Activated gamma-delta T cell treated with anti-CD3 and anti-CD28 coated beads, Interleukin-2, amount 50 U/mL, for 16 hours (primary cell): Measurements from ENCODE around the gene KIF5C.
"Not testable (repeated sequence)": the region's sequence is repeated elsewhere in the genome, so short reads cannot be mapped to it uniquely, and the experiment has no call there.

ENCODE experiments used
- DNase-seq: peaks from one replicate; pipeline ENCODE4 v3.0.0-alpha.2; 2020; ENCODE audit warnings: low read depth

KIF5C gene

DNA sequence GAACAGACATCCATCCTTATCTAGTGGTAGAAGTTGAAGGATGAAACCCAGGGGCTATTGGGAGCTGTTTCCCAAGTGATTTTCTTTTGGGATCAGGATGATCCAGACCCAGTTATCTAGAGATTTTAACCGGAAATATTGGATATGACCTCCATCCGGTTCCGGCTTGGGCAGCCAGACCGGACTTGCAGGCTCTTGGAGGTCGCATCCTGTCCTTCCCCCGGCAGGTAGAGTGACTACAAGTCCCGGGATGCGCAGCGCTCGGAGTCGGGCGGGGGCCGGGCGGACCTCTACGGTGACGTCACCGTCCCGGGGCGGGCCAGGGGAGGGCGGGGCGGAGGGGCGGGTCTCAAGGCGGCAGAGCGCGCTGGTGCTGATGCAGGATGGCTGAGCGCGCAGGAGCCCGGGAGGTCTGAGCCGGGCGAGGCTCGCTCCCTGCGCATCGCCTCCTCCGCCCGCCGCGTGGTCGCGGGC lies at the start of gene KIF5C:
Gene KIF5C, plus strand, starts transcription at position 360 of the 474 bp plus-strand sequence. CDS start 391 bp downstream, outside the sequence.
- DNase-seq = peak; percentile 78

DNA sequence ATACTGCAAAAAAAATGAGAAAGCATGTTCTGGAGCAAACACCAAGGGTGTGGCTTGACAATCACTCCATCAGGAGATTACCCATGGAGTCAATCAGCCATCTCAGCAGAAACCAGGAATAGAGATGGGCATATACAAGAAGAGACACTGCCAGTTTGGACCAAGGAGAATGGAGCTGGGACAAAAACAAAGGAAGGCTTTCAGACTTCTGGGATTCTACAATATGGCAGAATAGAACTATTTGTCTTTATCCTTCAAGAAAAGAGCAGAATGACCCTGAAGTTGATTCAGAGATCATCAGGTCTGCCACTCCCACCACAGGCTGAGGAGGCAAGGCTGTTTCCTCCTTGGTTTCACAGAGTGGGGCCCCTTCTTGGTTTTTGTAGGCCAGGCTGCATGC lies 48.2 kb upstream of the KIF5C start:
- no peak for DNase-seq

DNA sequence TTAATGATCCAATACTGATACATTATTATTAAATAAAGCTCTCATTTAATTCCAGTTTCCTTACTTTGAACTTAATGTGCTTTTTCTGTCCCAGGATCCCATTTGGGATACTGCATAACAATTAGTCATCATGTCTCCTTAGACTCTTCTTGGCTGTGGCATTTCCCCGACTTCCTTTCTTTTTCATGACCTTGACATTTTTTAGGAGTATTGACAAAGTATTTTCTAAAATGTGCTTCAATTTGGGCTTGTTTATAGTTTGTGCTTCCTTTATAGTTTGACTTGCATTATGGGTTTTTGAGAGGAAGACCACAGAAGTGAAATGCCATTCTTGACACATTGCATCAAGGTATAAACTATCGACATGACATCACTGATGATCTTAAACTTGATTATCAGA lies 46.1 kb upstream of the KIF5C start:
- no peak for DNase-seq

DNA sequence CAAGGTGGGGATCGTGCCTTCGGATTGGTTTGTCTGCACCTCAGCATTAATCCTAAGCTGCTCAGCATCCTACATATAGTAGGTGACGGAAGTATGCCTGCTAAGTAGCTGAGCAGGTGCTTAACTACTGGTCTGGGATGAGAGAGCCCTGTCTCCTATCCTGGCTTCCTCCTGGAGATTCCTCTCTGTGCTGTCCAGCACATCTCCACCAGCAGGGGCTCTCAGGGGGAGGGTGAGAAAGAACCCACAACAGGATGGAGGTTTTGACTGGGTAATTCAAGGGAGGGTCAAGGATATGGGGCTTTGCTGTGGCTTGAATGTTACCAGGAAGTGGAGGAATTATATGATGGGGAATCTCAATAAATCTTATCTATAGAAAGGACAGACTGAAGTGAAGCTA lies 45.4 kb upstream of the KIF5C start:
- no peak for DNase-seq

DNA sequence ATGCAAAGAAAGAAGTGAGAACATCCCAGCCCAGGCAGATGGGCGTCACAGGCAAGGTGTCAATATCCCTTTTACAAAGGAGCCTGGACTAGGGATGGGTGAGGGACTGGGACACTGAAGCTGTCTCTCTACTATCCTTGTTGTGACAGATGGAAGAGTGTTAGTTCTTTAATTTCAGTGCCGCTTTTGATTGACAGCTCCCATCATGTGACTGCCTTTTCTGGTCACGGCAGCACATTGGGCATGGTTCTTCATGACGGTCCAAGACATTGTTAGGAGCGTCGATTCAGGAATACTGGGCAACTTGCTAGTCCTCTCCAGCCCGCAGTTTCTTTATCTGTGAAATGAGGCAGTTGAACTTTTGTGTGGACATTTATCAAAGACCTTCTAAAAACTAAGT lies 42.4 kb upstream of the KIF5C start:
- DNase-seq = no peak

DNA sequence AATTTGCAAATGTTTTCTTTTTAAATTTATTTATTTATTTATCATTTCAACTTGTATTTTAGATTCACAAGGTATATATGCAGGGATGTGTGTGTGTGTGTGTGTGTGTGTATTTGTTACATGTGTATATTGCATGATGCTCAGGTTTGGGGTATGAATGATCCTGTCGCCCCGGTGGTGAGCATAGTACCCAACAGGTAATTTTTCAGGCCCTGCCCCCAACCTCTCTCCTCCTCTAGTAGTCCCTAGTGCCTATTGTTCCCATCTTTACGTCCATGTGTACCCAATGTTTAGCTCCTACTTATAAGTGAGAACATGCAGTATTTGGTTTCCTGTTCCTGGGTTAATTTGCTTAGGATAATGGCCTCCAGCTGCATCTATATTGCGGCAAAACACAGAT lies 33.0 kb upstream of the KIF5C start:
- DNase-seq = no peak

DNA sequence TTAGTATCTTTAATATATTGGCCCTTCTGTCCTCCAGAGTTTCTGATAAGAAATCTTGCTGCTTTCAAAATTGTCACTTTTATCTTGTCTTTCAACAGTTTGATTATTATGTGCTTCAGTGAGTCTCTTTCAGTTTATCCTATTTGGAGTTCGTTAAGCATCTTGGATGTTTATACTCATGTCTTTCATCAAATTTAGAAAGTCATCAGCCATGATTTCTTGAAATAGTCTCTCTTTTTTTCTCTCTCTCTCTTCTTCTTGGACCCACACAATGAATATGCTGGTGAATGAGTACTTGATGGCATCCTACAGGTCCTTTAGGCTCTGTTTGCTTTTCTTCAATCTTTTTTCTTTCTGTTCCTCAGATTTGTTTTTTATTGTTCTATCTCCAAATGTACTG lies 26.9 kb upstream of the KIF5C start:
- no peak for DNase-seq

DNA sequence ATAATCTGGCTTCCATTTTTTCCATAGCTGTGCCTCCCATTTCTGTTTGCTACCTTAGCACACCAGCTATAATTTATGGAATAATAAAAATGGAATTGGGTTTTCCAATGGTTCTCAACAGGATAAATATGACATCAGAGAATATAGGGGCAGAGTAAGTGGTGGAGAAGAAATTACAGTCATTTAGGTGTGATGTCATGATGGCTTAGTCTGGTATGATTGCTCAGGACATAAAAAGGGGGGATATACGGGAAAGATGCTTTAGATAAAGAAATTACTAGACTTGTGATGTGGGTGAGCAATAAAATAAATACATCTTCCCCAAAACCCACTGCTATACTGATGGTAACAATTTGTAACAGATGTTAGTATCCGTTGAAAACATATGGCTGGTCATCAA lies 21.6 kb upstream of the KIF5C start:
- DNase-seq = no peak

DNA sequence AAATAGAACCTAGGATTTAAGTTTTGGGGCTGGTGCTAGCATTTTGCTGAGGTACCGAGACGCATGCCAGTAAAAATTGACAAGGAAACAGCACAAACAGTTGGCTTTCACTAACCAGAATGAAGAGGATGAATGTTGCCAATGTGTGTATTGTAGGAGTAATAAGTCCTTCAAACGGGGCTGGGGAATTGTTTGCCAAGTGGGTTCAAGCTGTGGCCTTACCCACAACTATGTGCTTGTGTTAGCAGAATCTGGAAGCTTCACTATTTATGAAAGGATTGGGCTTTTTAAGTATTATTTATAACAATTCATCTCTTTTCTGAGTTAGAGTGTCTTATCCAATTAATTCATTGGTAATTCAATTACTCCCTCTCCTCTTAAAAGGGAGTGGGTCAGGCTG lies 15.0 kb upstream of the KIF5C start:
- DNase-seq = no peak

DNA sequence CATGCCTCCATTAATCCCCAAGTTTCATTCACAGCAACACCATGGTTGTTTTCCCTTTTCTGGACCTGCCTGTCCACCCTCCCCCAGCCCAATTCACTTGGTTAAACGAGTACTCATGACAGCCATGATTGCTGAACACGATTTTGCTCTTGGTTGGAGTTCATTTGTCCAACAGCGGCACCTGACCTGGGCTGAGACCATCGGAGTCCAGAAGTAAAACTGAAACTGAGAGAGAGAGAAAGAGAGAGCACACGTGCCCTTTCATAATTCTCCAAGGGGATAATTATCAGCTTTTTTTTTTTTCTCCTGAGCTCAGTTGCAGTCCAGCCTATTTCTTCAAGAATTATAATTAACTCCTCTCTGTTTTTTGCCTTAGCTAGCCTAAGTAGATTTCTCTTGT lies 13.7 kb upstream of the KIF5C start:
- DNase-seq = no peak

DNA sequence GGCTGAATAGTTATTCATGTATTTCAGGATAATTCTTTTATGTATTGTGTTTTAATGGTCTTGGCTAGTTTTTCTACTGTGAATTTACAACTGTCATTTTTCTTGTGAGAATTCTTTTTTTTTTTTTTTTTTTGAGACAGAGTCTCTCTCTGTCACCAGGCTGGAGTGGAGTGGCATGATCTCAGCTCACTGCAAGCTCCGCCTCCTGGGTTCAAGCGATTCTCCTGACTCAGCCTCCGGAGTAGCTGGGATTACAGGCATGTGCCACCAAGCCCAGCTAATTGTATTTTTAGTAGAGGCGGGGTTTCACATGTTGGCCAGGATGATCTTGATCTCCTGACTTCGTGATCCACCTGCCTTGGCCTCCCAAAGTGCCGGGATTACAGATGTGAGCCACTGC lies 12.5 kb upstream of the KIF5C start:
- not testable (repeated sequence) for DNase-seq

DNA sequence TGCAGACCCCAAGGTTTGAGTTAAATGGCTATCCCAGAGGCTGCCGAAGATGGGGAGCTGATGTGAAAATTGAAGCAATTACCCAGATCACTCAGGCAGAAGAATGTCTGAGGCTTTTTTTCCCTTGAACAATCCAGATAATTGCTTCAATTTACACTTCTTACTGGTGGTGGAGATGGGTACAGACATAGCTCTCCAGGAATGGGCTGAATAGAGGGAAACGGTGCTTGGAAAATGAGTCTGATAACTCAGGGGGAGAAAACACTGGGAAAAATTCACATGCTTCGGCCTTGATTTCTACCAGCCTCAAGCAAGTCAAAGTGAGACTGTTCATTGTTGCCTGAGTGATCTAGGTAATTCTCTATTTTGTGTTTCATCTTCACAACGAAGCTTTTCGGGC lies 9.5 kb upstream of the KIF5C start:
- no peak for DNase-seq

DNA sequence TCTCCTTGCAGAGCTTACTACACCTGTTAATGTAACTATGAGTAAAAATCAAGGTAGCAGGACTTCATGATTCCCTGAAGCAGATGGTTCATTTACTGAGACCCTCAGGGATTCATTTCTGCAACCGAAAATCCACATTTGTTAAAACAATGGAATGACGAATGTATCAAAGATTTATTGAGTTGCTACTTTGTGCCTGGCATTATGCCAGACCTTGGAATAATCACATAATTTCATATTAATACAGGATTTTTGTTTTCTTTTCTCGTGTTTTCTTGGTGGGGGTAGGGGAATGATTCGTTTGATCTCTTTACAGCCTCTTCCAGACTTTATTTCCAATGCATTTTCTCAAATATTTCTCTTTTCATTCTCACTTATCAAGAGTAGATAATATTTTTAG lies 8.9 kb upstream of the KIF5C start:
- DNase-seq = no peak

DNA sequence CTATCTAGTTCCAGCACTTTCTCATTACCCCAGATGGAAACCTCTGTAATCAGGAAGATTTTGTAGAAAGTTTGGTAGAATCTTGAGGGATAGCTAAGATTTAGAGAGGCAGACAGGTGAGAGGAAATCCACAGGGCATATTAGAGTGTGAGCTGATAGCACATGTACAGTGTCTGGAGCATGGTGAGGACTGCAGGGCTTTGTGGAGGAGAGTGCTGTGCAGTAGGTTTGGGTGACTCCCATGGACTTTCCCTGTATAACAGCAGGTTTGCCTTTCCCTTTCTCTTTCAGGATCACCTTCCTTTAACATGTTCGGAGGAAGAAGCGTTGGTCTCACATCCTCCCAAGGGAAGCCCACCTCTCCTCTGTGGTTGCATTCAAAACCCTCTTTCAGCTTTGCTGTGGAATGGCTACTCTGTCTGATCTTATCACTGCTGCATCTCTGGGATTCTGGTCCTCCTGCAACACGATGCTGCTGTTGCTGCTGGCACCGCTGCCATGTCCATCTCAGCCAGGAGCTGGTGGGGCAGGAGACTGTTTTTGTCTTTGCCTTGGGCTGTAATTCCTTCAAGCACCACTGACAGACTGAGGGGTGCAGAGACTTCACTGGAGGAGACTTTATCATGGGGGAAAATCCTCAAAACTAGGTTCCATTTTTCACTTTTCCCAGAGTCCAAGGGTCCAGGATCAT lies 7.8 kb upstream of the KIF5C start:
- DNase-seq = no peak

DNA sequence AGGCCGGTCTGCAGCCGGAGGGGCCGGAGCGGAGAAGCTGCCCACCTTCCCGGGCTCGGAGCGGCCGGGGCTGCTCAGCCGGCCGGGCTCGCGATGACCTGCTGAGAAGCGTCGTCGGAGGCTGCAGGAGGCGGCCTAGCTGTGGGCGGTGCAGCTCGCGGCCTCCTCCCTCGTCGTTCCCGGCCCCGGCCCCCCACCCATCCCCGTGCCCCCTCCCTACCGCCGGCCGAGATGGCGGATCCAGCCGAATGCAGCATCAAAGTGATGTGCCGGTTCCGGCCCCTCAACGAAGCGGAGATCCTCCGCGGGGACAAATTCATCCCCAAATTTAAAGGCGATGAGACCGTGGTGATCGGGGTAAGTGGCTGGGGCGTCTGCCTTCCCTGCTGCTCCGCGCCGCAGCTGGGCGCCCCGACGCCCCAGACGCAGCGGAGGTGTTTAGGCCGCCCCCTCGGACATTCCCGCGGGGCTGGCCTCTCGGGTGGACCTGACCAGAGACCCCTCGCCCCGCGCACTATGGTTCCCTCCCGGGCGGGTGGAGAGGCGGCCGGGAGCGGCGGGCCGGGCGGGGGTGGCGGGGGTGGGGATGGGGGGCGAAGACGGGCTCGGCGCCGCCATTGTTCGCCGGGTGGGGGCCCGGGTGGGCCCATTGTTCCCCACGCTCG lies 492 bp downstream of the KIF5C start:
- DNase-seq = no peak

DNA sequence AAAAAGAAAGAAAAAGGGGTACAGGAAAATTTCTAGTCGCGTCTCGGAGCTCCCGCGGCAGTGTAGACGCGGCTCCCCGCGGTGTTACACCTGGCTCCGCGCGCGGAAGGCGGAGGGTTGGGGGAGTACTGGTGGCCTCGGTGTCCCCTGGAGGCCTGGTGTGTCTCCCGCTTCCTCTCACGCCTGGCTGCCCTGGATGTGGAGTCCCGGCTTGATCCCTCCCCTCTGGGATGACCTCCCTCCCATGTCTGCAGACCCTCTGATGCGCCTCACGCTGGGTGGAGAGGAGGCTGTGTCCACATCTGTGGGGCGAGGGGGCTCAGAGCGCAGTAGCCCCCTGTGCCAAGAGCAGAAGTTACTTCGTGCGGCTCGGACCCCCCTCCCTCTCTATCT lies 1.2 kb downstream of the KIF5C start:
- no peak for DNase-seq

DNA sequence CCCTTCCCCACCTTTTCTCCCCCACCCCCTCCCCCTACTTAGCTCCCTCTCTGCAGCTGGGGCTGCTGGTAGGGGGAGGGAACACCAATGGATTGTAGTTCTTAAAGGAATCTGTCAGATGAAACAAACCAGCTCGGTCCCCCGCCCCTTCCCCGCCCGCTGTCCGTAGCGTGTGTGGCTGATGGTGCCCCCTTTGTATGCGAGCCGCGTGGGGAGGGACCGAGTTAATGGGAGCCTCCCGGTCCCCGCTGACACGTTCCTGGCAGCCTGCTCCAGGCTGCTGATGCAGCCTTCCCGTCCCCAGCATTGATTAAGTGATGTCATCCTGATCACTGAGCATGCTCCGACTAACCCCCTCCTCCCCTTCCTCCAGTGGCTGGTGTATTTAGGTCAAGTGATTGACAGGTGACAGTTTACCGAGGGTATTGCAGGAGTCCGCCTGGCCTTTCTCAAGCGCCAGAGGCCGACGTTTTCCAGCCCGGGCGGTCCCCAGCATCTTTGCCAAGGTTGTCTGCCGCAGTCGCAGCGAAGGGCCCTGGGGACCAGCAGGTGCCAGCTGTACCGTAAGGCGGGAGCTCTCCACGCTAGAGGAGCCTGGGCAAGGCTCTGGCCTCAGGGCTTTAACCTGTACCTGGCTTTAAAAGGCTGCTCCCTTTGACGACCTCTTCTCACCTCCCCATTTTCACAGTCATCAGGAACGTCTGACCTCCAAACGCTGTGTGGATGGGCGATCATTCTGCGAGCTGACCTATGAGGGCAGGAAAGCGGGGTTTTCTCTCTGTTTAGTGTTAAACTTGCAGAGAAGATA lies 1.8 kb downstream of the KIF5C start:
- DNase-seq = peak; percentile 9

DNA sequence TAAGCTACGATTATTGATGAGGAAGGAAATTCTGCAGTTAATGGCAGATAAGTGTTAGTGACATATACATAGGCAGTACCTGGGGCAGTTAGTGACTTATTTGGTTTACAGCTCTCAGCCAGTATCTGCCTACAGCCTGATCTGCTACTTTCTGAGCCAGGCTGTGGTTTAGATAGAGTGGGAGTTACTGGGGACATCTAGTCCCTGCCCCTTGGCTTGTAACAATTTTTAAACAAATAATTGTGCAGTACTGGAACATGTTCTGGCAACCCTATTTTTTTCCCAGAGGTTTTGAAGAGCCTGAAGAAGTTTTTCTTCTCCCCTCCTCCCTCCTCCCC lies 2.3 kb downstream of the KIF5C start:
- no peak for DNase-seq

DNA sequence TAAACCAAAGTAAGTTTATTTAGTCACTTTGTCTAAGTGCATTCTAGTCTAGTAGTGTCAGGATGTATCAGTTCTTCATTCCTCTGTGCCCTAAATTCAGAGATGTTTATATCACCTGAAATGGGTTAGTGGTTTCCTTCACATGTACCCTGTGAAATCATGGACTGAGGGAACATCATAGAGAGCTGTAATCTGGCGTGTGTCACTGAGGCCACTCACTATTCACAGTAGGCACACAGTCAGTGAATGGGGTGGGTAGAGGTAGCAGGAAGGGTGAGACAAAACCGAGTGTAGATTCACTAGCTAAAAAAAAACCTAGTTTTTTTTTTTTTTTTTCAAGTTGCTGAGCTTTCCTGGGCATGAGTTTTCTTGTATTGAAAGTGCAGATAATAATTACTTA lies 5.6 kb downstream of the KIF5C start:
- no peak for DNase-seq

DNA sequence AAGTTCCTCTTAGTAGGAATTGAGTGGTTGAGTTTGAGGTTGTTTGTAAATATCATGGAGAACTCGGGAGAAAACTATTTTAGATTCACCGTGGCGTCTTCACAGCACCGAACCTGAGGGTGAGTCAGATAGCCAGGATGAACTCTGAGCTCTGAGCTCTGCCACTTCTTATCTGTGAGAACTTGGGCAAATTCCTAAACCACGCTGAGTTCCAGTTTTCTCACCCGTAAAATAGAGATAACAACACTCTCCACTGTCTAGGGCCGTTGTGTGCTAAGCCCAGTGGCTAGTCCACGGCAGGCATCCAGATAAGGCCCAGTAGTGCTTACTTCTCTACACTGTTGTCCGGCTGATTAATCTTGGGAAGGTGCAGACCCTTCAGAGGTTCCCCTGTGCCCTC lies 7.0 kb downstream of the KIF5C start:
- DNase-seq = no peak

DNA sequence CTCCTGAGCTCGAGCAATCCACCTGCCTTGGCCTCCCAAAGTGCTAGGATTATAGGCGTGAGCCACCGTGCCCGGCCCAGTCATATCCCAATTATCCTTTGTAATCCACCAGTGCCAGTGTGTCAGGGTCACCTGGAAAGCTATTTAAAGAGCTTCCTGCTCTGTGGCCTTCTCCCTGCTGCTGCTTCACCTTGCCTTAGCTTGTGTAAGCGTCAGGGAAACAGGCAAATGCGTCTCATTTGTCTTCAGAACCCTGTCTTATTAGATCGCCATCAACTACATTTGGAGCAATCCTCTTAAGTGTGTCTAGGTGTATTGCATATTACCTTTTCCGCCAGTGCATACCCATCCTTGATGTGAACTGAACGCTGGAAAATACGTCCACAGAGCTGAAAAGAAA lies 10.2 kb downstream of the KIF5C start:
- no peak for DNase-seq

DNA sequence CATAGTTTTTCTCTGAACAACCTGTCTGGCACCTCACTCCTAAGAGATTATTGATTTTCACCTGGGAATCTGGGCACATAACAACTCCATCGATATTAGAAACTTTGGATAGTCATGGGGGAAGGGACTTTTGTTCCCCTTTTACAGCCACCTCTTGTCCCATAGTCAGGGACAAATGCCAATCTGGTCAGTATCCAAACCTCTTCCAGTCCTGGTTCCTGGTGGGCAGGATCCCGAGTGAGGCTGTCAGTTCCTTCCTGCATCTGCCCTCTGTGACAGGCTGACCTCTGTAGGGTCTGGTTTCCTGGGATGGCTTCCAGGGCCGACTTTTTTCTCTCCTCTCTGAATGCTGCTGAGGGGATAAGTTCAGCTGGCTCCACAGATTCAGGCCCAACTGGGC lies 11.0 kb downstream of the KIF5C start:
- no peak for DNase-seq

DNA sequence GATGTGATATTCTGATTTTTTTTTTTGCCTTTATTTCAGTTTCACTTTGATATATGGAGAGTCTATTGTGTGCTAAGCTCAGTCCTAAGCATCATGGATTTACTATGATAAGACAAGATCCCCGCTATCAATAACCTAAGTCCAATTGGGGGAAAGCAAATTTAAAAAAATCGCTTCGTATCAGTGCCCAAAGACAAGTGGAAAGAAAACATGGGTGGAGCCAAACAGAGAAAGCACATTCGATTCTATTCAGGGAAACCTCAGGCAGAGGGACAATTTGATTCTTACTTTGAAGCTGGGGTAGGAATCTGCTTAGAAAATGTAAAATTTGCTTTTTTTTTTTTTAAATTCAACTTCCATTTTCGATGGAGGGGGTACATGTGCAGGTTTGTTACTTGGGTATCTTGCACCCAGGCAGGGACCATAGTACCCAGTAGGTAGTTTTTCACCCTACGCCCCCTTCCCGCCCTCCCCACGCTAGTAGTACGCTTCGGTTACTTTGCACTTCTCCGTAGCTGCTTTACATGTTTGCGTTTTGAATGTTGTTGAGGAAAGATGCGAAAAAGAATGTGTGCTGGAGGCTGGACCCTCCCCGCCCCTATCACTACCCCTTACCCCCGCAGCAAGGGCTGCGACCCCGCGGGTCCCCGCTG lies 12.4 kb downstream of the KIF5C start:
- DNase-seq = no peak
